DMS 273 (cell line): ENCODE data around the gene AVEN.
A peak's percentile ranks its signal among the peaks of the same experiment; 100 is the strongest.

ENCODE experiments used
- DNase-seq: peaks from one replicate; lab custom pipeline; 2025; ENCODE audit not compliant: unreplicated experiment; lab: John Stamatoyannopoulos, UW

AVEN gene

GRCh38 chr15:33923446-33923845, 115.6 kb downstream of the AVEN start:
- DNase-seq: no peak

GRCh38 chr15:33915571-33916407, 123.2 kb downstream of the AVEN start:
- no peak for DNase-seq

DNA sequence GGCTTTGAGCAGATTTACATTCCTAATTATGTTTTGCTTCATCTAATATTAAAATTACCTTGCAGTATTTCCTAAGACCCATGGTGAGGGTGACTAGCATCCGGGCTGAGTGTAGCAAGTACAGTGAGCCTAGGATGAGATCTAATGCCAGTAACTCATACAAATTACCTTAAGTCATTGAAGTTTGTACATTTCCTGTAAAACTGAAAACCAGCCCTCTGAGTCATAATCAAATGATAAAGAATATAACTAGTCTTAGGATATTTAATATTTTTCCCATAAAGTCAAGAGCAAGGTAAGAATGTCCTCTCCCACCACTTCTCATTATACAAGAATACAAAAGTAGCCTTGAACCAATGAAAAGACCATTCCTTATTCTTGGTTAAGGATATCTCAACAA, 125.5 kb downstream of the AVEN start:
- no peak for DNase-seq

- no peak for DNase-seq
Measured at GRCh38 chr15:33912326-33912725, 126.7 kb downstream of the AVEN start.

GRCh38 chr15:33910741-33911140, 128.3 kb downstream of the AVEN start:
- DNase-seq: no peak

- no peak for DNase-seq
Measured at GRCh38 chr15:33908406-33908805, 130.6 kb downstream of the AVEN start.

GRCh38 chr15:33907326-33907725, 131.7 kb downstream of the AVEN start:
- no peak for DNase-seq

DNA sequence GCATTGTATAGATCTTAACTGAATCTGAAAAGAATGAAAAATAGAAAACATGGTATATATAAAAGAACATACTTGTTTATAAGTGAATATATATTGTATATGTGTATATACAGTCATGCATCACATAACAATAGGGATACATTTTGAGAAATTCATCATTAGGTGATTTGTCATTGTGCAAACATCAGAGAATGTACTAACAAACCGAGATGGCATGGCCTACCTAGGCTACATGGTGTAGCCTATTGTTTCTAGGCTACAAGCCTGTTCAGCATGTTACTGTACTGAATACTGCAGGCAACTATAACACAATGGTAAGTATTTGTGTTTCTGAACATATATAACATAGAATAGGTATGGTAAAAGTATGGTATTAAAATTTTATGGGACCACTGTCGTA, 135.3 kb downstream of the AVEN start:
- no peak for DNase-seq

DNA sequence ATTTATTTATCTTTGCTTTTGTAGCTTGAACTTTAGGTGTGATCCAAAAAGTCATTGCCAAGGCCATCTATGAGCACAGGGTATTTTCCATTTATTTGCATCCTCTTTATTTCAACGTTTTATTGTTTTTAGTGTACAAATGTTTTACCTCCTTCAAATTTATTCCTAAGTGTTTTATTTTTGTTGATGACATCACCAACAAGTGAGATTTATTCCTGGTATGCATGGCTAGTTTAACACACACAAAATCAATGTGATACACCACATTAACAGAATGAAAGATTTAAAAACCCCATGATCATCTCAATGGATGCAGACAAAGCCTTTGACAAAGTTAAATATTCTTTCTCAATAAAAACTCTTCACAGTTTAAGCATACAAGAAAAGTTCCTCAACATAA, 137.0 kb downstream of the AVEN start:
- no peak for DNase-seq

GRCh38 chr15:33894193-33894592, 144.8 kb downstream of the AVEN start:
- DNase-seq: no peak

GRCh38 chr15:33888176-33888575, 150.8 kb downstream of the AVEN start:
- peak; percentile 2 for DNase-seq

DNA sequence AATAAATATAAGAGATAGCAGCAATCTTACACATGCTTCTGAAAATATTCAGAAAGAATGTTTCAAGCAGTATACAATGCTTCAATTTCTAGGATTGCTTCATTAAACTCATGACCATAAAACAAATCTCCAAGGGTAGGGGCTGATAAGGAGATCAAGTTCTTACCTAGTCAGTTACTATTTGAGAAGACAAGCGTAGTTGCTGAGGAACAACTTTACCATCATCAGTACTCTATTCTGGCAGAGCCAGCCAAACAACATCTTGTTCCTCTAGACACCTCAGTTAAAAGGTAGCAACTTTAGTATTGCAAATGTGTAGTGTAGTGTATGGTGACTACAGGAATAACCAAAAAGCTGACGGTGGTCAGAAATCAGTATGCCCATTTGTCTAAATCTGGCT, 156.1 kb downstream of the AVEN start:
- no peak for DNase-seq

DNA sequence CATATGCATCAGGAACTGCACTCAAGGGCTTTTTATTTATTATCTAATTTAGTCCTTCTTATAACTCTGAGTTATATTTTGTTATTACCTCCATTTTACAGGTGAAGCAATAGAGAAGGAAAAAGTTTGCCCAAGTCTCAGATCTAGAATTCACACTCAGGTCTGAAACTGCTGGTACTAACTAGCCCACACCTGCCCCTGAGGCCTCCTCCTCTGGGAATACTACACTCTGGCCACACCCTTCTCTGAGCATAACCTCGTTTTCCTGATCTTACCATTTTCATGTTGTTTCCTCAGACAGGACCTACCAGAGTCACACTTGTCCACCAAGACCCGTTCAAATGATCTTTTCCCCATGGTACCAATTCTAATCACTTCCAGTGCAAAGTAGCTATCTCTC, 164.8 kb downstream of the AVEN start:
- no peak for DNase-seq

DNA sequence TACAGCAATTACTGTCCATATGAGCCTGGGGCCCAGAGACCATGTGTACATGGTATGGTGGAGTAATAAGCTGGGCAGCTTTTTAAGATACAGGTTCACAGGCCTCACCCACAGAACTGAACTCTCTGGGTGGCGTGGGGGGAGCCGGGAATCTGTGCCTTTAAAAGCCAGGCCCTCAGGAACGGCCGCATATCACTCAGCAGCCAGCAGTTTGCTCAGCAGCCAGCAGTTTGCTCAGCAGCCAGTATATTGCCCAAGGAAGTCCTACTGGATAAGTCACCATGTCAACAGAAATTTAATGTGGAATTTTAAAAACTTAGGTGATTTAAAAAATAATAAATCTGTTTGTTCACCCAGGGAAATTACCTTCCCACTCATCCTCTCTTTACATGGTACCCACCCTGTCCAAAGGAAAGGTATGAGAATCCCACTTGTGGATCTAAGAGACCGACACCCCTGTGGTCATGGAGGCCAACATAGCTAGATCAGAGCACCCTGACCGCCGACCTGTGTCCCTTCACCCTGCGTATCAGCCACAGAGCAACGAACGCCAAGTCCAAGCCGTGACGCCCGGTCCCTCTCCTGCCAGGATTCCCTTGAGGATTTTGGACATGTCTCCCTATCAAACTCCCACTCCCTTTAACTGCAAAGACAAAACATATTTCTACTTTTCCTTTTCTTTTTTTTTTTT, 166.4 kb downstream of the AVEN start:
- peak; percentile 18 for DNase-seq

DNA sequence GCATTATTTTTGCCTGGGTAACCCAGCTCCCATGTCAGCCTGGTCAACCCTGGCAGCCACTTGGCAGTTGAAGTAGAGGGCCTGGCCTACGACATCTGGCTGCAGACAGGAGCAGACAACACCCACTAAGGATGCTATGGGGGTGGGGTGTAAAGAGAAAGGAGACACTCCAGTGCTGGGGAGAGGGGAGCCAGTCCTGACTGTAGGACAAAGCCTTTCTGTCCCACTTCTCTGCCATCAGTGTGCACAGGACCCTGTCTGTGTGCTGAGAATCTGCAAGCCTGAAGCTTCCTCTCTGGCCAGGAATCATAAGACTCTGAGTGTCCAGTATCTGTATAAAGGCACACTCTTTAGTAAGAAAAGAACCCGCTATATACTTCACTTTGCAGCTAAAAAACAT, 167.0 kb downstream of the AVEN start:
- DNase-seq: peak; percentile 64

GRCh38 chr15:33866101-33866737, 172.8 kb downstream of the AVEN start:
- no peak for DNase-seq

DNA sequence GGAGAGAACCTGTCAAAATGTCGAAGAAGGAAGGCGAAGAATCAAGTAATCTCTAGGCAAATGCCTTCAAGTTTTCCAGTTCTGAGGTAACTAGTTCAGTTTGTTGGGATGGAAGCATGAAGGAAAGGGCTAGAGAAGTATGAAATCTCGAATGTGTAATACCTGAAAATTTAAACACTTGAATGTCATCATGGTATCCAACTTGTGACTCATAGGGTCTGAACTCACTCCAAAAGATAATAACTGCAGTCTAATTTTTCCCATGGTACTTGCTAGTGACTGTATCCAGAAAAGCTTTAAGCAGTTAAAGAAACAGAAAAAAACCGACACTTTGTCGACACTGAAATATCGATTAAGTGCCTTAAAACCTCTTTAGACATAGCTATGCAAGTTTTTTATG, 173.6 kb downstream of the AVEN start:
- DNase-seq: no peak

DNA sequence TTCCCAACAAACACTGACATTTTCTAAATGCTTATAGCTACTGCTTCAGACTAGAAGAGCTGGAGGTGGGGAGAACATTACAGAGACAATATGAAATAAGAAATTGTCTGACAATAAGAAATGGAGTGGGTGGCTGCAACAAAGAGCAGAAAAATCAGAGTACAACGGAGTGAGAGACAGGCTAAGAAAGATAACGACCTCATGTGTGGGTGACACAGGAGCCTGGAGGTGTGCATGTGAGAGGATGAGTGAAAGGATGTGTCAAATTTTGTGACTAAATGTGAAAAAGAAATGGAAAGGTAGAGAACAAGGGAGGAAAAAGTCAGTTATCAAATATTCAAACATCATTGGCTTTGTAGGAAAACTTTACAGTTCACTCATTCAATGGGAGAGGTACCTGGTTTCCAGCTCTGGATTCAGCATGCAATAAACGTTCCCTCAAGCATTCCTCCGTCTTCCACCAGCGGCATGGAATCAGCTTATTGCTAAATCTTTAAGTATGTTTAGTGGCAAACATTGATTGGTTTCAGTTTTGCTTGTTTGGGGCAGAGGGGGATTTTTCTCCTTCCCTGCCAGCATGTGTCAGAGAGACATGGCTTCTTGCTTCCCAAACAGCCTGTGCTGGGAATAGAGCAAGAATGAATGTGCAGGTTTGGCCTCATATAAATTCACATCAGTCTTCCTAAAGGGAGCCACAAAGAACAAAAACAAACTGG, 174.5 kb downstream of the AVEN start:
- DNase-seq: no peak

DNA sequence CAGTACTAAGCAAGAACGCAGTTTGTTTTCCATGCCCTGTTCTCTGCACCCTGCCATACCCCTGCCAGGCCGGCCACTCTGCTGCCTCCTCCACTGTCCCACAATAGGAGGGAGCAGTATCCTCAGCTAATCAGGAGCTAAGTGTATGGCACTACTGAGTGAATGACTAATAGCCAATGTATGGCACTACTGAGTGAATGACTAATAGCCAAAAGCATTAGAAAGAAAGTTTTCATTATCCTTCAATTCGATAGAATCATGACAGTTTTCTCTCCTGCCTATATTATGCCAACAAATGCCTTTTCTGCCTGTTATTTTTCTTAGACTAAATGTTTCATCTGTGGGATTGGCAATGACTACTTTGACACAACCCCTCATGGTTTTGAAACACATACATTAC, 178.2 kb downstream of the AVEN start:
- no peak for DNase-seq

DNA sequence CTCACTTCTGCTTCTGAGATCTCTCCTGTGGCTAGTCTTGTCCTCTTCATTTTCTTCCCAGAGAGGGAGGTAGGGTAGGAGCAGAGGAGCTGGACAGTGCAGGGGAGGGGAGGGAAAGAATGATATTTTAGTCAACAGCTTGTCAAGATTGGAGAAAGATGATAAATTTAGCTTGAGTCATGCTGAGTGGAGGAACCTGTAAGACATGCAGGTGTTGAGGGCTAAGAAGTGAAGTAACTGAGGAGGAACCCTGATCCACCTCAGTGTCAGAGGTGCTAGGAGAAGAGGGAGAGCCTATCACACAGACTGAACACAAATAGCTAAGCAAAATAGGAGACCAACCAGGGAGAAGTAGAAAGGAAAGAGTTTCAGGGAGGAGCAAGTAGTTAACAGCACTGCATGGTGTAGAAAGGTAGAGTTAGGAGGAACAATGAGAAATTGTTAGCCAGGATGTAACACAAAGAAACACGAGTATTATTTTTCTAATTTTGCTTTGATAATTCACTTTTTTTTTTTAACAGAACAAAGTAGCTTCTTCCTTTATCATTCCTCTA, 178.9 kb downstream of the AVEN start:
- DNase-seq: no peak

- DNase-seq: no peak
Measured at GRCh38 chr15:33858836-33859235, 180.2 kb downstream of the AVEN start.
